Measurements from ENCODE around the gene PMEPA1.
A peak's percentile ranks its signal among the peaks of the same experiment; 100 is the strongest.

The PMEPA1 gene

GRCh38 chr20:57709823-57710799 is at the start of gene PMEPA1:
PMEPA1 (minus strand) TSS chr20:57710015; CDS start chr20:57709582, 433 bp downstream.
- peak within 1 kb of the TSS; percentile 62 for H3K4me3 ChIP-seq (replicated peaks; ENCODE audit: low read depth, low read length)
- peak; percentile 58 for DNase-seq (ENCODE audit: extremely low read depth, low read depth)
- no peak for TF ChIP-seq CTCF (IDR thresholded peaks at IDR 0.05; ENCODE audit: low read depth, low read length, missing control alignments)

GRCh38 chr20:57757767-57758166 is 48.0 kb upstream of the PMEPA1 start:
- H3K4me3 ChIP-seq (replicated peaks; ENCODE audit: low read depth, low read length), result no peak overlapping the region
- TF ChIP-seq CTCF (IDR thresholded peaks at IDR 0.05; ENCODE audit: low read depth, low read length, missing control alignments), result no peak
- DNase-seq (ENCODE audit: extremely low read depth, low read depth), result no peak

- H3K4me3 ChIP-seq (replicated peaks; ENCODE audit: low read depth, low read length), result no peak overlapping the region
- TF ChIP-seq CTCF (IDR thresholded peaks at IDR 0.05; ENCODE audit: low read depth, low read length, missing control alignments), result no peak
- no peak for DNase-seq (ENCODE audit: extremely low read depth, low read depth)
These were observed 47.1 kb upstream of the PMEPA1 start for GRCh38 chr20:57756921-57757320.

- TF ChIP-seq CTCF (IDR thresholded peaks at IDR 0.05; ENCODE audit: low read depth, low read length, missing control alignments), result no peak
- no peak for DNase-seq (ENCODE audit: extremely low read depth, low read depth)
- no peak overlapping the region for H3K4me3 ChIP-seq (replicated peaks; ENCODE audit: low read depth, low read length)
These were observed 46.4 kb upstream of the PMEPA1 start for GRCh38 chr20:57756213-57756612.

GRCh38 chr20:57755609-57756008 is 45.8 kb upstream of the PMEPA1 start:
- no peak for DNase-seq (ENCODE audit: extremely low read depth, low read depth)
- no peak overlapping the region for H3K4me3 ChIP-seq (replicated peaks; ENCODE audit: low read depth, low read length)
- no peak for TF ChIP-seq CTCF (IDR thresholded peaks at IDR 0.05; ENCODE audit: low read depth, low read length, missing control alignments)

- DNase-seq (ENCODE audit: extremely low read depth, low read depth), result no peak
- no peak overlapping the region for H3K4me3 ChIP-seq (replicated peaks; ENCODE audit: low read depth, low read length)
- TF ChIP-seq CTCF (IDR thresholded peaks at IDR 0.05; ENCODE audit: low read depth, low read length, missing control alignments), result no peak
These were observed 44.4 kb upstream of the PMEPA1 start for GRCh38 chr20:57754190-57754589.
